Measurements from ENCODE around the gene ZNF567.
A peak's percentile ranks its signal among the peaks of the same experiment; 100 is the strongest.
"Not testable (repeated sequence)": the region's sequence is repeated elsewhere in the genome, so short reads cannot be mapped to it uniquely, and the experiment has no call there.

ZNF567 gene

DNA sequence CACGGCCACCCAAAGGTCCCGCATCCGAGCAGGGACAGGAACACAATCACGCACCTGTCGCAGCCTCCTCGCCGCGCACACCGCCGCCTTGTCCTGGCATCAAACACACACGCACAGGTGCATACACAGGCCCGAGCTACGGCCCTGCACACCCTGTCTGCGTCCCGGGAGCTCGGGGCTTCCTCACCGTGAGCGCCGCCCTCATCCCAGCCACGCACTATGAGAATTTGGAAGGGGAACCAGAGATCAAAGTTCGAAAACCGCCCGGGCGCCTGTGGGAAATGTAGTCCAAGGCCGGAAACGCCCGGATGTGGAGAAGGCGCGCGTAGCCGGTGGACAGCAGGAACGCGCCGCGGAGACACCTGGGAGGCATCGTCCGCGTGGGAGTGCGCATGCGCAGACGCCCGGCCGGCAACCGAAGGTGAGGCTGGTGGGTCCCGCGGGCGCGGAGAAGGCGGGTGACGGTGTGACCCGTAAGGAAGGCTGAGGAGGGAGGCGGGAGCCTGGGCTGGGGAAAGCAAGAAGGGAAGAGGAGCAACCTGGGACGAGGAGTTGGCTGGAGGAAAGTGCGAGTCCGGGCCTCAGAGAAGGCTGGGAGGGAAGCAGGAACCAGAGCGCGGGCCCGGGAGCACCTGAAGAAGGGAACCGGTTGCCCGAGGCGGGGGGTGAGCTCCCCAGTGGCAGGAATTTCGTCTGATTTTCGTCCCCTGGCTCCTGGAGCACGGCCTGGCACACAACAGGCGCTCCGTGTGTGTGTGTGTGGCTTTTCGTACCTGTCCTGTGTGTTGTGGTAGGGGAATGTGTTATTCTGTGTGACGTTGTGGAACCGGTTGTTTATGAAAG, at the start of gene ZNF567:
ZNF567 (plus strand) TSS at position 399 of the 843 bp plus-strand sequence. CDS start 7,256 bp downstream, outside the sequence.
- DNase-seq (ENCODE audit: low read depth in 2 of 2): peak; percentile 98

DNA sequence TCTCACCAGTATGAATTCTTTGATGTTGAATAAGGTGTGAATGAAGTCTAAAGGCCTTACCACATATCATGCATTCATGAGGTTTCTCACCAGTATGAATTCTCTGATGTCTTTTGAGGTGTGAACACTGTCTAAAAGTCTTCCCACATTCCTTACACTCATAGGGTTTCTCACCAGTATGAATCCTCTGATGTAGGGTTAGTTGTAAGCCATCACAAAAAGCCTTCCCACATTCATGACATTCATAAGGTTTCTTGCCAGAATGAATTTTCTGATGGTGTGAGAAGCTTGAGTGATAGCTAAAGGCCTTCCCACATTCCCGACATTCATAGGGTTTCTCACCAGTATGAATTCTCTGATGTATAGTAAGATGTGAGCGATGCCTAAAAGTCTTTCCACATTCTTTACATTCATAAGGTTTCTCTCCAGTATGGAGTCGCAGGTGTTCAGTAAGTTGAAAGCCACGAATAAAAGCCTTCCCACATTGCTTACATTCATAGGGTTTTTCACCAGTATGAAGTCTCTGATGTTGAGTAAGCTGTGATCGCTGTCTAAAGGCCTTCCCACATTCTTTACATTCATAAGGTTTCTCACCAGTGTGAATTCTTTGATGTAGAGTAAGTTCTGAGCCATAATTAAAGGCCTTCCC, 48.4 kb upstream of the ZNF567 start:
- no peak for DNase-seq (ENCODE audit: low read depth in 2 of 2)

DNA sequence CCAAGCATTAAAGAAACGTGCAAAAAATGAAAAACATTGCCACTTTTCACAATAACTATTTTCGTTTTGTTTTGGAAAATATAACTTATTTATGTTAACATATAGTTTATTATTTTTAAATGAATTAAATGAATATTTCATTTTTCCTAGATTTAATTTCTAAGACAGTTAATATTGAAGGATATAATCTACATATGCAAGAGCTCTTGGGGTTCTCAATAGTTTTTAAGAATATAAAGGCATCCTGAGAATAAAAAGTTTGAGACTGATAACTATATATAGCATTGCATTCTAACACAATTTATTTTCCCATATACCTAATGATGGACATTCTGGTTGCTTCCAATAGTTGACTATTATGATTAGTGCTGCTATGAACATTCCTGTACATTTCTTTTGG, 40.7 kb upstream of the ZNF567 start:
- no peak for DNase-seq (ENCODE audit: low read depth in 2 of 2)

DNA sequence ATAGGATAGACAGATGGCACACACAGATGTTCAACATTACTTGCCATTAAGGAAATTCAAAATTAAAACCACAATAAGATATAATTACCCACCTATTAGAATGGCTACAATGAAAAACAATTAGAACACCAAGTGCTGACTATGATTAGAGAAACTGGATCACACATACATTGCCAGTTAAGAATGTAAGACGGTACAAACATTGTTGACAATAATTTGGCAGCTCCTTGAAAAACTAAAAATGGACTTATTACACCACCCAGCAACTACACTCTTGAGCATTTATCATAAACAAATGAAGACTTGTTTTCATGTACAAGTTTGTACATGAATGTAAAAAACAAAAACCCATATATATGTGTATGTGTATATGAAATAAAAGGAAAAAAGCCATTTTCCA, 34.5 kb upstream of the ZNF567 start:
- no peak for DNase-seq (ENCODE audit: low read depth in 2 of 2)

DNA sequence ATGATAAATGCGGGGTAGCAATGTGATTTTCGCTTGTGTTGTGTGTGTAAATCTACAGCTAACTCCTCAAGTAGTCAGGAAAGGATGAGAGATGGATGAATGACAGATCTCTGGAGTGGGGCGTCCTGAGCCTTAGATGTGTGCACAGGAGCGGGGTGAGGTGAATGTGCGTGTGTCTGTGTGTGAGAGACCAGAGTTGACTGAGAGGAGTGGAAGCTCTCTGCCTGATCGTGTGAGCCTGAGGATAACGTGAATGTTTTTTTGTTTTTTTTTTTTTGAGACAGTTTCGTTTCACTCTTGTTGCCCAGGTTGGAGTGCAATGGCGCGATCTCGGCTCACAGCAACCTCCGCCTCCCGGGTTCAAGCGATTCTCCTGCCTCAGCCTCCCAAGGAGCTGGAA, 21.6 kb upstream of the ZNF567 start:
- DNase-seq (ENCODE audit: low read depth in 2 of 2): no peak

DNA sequence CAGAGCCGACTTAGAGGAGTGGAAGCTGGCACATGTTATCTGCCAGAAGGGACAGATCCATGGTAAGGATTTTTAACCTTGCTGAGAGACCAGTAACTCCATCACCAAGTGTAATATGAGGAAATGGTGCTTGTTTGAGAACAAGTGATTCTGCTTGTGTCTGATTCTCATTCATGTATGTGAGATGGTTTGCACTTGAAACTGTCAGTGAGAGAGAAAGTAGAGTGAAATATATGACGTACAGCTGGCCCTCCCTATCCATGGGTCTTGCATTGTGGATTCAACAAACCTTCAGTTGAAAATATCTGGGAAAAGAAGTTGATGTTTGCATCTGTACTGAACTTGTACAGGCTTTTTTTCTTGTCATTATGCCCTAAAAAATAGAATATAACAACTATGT, 18.8 kb upstream of the ZNF567 start:
- DNase-seq (ENCODE audit: low read depth in 2 of 2): no peak

DNA sequence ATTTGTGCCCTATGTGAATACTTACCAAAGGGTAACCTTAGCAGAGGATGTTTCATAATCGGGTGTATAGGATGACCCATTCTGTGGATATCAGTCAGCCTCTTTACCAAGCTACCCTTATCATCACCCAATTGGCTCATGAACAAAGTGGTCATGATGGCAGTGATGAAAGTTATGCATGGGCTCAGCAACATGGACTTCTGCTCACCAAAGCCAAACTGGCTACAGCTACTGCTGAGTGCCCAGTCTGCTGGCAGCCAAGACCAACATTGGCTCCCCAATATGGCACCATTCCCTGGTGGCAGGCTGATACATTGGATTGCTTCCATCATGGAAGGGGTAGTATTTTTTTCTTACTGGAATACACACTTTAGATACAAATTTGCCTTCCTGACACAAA, 15.0 kb upstream of the ZNF567 start:
- no peak for DNase-seq (ENCODE audit: low read depth in 2 of 2)

DNA sequence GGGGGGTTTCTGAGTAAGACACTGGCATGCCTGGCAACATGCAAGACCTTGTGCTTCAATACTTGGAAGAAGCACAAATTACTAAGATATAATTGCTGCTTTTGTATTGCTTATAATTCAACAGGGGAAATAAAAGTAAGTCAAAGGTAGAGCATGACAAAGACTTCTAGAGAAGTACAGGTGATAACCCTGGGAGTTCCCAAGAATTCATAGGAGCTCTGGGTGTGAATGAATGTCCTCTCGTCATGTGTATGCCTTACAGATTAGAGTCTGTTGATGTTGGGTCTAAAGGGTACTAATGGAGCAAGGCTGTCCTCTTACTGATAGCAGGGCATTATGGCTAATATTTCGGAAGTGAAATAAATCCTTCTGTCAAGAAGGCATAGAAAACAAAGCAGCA, 13.2 kb upstream of the ZNF567 start:
- DNase-seq (ENCODE audit: low read depth in 2 of 2): no peak

DNA sequence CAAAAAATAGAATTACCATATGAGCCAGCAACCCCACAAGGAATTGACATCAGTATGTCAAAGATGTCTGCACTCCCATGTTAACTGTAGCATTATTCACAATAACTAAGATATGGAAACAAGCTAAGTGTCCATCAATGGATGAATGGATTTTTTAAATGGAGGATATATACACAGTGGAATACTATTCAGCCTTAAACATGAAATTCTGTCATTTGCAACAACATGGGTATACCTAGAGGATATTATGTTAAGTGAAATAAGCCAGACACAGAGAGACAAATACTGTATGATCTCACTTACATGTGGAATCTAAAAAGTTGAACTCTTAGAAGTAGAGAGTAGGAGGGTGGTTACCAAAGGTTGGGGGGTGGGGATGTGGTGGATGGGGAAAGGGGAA, 8.0 kb upstream of the ZNF567 start:
- DNase-seq (ENCODE audit: low read depth in 2 of 2): no peak

DNA sequence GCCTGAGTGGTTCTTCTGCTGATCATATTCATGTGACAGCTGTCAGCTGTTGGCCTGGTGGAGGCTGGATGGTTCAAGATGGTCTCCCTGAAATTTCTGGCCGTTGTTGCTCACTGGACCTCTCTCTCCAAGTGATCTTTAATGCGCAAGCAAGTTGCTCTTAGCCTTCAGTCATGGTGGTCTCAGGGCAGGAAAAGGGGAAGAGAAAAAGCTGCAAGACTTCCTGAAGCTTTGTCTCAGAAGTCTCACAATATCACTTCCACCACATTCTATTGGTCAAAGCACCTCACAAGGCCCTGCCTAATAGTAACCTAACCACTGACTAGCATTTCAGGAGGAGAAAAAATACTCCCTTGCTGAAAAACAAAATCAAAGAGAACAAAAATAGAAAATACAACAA, 1.6 kb upstream of the ZNF567 start:
- DNase-seq (ENCODE audit: low read depth in 2 of 2): no peak

DNA sequence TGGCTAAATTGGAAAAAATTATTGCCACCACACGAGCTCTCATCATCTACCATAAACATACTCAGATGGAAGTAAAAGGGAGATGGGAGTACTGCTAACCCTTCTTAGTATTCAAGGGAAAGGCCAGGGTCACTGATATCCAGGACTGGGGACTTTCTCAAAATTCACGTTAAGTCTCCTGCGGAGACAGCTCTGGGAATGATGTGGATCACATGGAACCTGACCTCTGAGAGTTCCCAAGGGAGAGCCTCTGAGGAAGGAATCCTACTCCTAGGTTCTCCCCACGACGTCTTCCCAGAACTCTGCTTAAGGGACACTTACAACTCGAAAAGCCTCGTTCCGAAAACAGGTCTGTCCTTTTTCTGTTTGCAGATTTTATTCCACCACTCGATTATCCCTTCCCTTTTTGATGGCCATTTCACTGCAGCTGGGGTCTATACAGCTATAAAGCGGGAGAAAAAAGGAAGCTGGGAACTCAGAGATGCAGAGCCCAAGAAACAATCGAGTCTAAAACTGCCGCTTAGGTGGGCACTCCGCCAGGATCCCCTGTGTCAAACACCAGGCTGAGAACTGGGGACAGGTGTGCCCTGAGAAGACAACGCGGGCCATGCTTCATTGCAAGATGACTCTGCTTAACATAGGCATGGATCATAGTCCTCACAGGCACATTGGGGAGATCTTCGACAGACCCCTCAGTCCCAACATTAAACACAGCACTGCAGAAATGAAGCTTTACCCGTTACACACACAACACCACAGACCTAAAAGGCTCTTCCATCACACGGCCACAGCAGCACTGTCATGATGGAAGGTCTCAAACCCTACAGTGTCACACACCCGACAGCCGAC, 823 bp upstream of the ZNF567 start:
- no peak for DNase-seq (ENCODE audit: low read depth in 2 of 2)

DNA sequence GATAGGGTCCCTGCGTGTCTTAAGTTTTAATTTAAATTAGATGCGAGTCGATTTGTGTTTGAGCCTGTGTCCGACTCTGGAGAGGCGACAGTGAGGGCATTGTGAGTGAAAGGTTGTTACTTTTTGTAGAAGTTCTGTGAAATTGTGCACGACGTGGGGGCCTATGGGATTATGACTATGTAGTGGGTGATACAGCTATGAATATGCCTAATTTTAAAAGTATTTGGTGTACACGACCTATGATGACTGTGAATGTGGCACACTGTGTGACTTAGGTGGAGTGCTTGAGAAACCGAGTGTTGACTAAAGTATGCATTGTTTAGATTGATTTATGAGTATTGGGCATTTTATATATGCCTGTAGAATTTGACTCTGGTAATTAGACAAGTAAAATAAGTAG, 646 bp downstream of the ZNF567 start:
- DNase-seq (ENCODE audit: low read depth in 2 of 2): no peak

DNA sequence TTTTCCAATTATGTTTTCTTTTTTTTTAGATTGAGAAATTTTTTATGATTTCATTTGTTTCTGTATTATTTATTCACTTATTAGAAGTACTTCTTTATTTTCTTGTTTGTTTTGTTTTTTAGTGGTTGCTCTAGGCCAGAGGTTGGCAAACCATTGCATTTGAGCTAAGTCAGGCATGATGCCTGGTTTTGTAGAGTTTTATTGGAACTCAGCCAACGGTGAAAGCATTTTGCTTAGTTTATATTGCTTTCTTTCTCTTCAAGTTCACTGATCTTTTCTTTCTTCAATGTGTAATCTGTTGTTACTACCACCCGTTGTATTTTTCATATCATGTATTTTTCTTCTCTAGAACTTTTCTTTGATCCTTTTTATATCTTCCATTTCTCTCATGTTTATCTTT, 19.7 kb downstream of the ZNF567 start:
- no peak for DNase-seq (ENCODE audit: low read depth in 2 of 2)

DNA sequence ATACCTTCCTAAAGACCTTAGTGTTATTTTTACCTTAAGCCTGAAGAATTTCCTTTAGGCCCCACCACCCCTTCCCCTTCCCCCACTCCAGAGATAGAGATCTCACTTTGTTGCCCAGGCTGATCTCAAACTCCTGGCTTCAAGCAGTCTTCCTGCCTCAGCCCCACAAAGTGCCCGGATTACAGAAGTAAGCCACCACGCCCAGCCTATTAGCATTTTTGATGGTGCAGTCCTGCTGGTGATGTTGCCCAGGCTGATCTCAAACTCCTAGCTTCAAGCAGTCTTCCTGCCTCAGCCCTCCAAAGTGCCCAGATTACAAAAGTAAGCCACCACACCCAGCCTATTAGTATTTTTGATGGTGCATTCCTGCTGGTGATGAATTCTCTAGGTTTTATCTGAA, 22.0 kb downstream of the ZNF567 start:
- no peak for DNase-seq (ENCODE audit: low read depth in 2 of 2)

DNA sequence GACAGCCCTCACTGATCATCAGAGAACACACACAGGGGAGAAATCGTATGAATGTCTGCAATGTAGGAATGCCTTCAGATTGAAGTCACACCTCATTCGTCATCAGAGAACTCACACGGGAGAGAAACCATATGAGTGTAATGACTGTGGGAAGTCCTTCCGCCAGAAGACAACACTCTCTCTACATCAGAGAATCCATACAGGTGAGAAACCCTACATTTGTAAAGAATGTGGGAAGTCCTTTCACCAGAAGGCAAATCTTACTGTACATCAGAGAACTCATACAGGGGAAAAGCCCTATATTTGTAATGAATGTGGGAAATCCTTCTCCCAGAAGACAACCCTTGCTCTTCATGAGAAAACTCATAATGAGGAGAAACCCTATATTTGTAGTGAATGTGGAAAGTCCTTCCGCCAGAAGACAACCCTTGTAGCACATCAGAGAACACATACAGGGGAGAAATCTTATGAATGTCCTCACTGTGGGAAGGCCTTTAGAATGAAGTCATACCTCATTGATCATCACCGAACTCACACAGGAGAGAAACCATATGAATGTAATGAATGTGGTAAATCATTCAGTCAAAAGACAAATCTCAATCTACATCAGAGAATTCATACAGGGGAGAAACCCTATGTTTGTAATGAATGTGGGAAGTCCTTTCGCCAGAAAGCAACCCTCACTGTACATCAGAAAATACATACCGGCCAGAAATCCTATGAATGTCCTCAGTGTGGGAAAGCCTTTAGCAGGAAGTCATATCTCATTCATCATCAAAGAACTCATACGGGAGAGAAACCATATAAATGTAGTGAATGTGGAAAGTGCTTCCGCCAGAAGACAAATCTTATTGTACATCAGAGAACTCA, 32.5 kb downstream of the ZNF567 start:
- no peak for DNase-seq (ENCODE audit: low read depth in 2 of 2)

DNA sequence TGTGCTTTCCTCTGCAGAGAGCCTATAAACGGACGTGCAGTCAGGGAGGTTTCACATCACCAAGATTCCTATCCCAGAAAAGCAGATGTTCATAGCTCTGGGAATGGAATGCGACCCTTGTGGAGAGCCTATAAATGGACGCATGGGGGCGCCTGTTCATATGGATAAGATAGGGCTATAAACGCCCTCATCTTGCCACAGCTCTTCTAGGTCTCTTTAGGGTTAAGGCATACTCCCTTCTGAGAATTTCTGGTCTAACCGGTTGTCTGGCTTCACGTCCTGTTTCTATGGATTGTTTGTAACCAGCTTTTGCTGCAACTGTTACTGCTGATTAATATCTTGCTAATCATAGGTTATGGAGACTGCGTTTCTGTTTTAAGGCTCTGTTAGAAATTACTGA, 48.8 kb downstream of the ZNF567 start:
- DNase-seq (ENCODE audit: low read depth in 2 of 2): not testable (repeated sequence)

DNA sequence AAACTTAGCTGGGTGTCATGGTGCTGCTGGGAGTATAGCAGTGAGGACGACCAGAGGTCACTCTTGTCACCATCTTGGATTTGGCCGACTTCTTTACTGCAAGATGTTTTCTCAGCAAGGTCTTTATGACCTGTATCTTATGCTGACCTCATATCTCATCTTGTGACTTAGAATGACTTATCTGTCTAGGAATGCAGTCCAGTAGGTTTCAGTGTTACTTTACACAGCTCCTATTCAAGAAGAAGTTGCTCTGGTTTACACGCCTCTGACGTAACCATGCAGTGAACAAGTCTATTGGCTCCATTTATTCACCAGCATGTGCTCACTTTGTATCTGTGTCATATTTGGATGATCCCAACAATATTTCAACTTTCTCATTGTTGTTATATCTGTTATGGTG, 58.5 kb downstream of the ZNF567 start:
- DNase-seq (ENCODE audit: low read depth in 2 of 2): no peak

DNA sequence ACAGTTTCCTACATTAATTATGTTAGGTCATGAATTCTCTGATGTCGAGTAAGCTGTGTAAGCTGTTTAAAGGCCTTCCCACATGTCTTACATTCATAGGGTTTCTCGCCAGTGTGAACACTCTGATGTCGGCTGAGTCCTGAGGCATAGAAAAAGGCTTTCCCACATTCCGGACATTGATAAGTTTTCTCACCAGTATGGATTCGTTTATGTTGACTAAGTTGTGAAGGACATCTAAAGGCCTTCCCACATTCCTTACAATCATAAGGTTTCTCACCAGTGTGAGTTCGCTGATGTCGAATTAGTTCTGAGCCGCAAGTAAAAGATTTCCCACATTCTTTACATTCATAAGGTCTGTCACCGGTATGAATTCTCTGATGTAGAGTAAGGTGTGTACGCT, 60.3 kb downstream of the ZNF567 start:
- no peak for DNase-seq (ENCODE audit: low read depth in 2 of 2)

DNA sequence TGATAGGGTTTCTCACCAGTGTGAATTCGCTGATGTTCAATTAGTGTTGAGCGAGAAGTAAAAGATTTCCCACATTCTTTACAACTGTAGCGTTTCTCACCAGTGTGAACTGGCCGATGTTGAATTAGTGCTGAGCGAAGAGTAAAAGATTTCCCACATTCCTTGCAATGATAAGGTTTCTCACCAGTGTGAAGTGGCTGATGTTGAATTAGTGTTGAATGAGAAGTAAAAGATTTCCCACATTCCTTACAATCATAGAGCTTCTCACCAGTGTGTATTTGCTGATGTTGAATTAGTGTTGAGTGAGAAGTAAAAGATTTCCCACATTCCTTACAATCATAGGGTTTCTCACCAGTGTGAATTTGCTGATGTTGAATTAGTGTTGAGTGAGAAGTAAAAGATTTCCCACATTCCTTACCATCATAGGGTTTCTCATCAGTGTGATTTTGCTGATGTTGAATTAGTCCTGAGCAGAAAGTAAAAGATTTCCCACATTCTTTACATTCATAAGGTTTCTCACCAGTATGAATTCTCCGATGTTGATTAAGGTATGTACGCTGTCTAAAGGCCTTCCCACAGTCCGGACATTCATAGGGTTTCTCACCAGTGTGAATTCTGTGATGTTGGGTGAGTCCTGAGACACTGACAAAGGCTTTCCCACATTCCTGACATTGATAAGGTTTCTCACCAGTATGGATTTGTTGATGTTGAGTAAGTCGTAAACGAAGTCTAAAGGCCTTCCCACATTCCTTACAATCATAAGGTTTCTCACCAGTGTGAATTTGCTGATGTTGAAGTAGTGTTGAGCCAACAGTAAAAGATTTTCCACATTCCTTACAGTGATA, 61.2 kb downstream of the ZNF567 start:
- no peak for DNase-seq (ENCODE audit: low read depth in 2 of 2)

DNA sequence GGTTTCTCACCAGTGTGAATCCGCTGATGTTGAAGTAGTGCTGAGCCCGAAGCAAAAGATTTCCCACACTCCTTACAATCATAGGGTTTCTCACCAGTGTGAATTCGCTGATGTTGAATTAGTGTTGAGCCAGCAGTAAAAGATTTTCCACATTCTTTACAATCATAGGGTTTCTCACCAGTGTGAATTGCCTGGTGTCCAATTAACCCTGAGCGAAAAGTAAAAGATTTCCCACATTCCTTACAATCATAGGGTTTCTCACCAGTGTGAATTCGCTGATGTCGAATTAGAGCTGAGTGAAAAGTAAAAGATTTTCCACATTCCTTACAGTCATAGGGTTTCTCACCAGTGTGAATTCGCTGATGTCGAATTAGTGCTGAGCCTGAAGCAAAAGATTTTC, 62.2 kb downstream of the ZNF567 start:
- not testable (repeated sequence) for DNase-seq (ENCODE audit: low read depth in 2 of 2)
